ENCODE measurements around the gene EPHB4.
"Not testable (repeated sequence)": the region's sequence is repeated elsewhere in the genome, so short reads cannot be mapped to it uniquely, and the experiment has no call there.

Gene EPHB4

GRCh38 chr7:100823534-100823933 lies 3.8 kb downstream of the EPHB4 start:
- in situ Hi-C loops (cut with MboI; ENCODE audit: low sequenced_read_pairs): no loop called here

- in situ Hi-C loops (cut with MboI; ENCODE audit: low sequenced_read_pairs): no loop called here
Observed at GRCh38 chr7:100823140-100823525, 4.2 kb downstream of the EPHB4 start.

GRCh38 chr7:100822236-100823139 lies 4.8 kb downstream of the EPHB4 start:
- in situ Hi-C loops (cut with MboI; ENCODE audit: low sequenced_read_pairs): no loop called here

GRCh38 chr7:100819586-100819985 lies 7.7 kb downstream of the EPHB4 start:
- in situ Hi-C loops (cut with MboI; ENCODE audit: low sequenced_read_pairs): no loop called here

- in situ Hi-C loops (cut with MboI; ENCODE audit: low sequenced_read_pairs): no loop called here
Observed at GRCh38 chr7:100818825-100819224, 8.5 kb downstream of the EPHB4 start.

- in situ Hi-C loops (cut with MboI; ENCODE audit: low sequenced_read_pairs): no loop called here
Observed at GRCh38 chr7:100818366-100818765, 9.0 kb downstream of the EPHB4 start.

GRCh38 chr7:100817097-100817496 lies 10.2 kb downstream of the EPHB4 start:
- in situ Hi-C loops (cut with MboI; ENCODE audit: low sequenced_read_pairs): no loop called here

- in situ Hi-C loops (cut with MboI; ENCODE audit: low sequenced_read_pairs): not testable (repeated sequence)
Observed at GRCh38 chr7:100816515-100816914, 10.8 kb downstream of the EPHB4 start.

GRCh38 chr7:100812729-100813128 lies 14.6 kb downstream of the EPHB4 start:
- in situ Hi-C loops (cut with MboI; ENCODE audit: low sequenced_read_pairs): no loop called here

GRCh38 chr7:100811480-100811879 lies 15.8 kb downstream of the EPHB4 start:
- in situ Hi-C loops (cut with MboI; ENCODE audit: low sequenced_read_pairs): no loop called here

GRCh38 chr7:100808354-100808875 lies 18.9 kb downstream of the EPHB4 start:
- in situ Hi-C loops (cut with MboI; ENCODE audit: low sequenced_read_pairs): no loop called here

- in situ Hi-C loops (cut with MboI; ENCODE audit: low sequenced_read_pairs): not testable (repeated sequence)
Observed at GRCh38 chr7:100806883-100807282, 20.4 kb downstream of the EPHB4 start.

- in situ Hi-C loops (cut with MboI; ENCODE audit: low sequenced_read_pairs): no loop called here
Observed at GRCh38 chr7:100806276-100806675, 21.0 kb downstream of the EPHB4 start.

- in situ Hi-C loops (cut with MboI; ENCODE audit: low sequenced_read_pairs): no loop called here
Observed at GRCh38 chr7:100804681-100805431, 22.5 kb downstream of the EPHB4 start.

GRCh38 chr7:100803398-100804161 lies 23.7 kb downstream of the EPHB4 start:
- in situ Hi-C loops (cut with MboI; ENCODE audit: low sequenced_read_pairs): no loop called here

- in situ Hi-C loops (cut with MboI; ENCODE audit: low sequenced_read_pairs): no loop called here
Observed at GRCh38 chr7:100802951-100803350, 24.4 kb downstream of the EPHB4 start.

- in situ Hi-C loops (cut with MboI; ENCODE audit: low sequenced_read_pairs): no loop called here
Observed at GRCh38 chr7:100801833-100802568, 25.3 kb downstream of the EPHB4 start.

GRCh38 chr7:100799037-100799896 lies 28.1 kb downstream of the EPHB4 start:
- in situ Hi-C loops (cut with MboI; ENCODE audit: low sequenced_read_pairs): no loop called here

- in situ Hi-C loops (cut with MboI; ENCODE audit: low sequenced_read_pairs): no loop called here
Observed at GRCh38 chr7:100794741-100795140, 32.6 kb downstream of the EPHB4 start.
